Left colon (tissue), 2 donors: Measurements from ENCODE around the gene SEC61G. TPM values are rescaled to one million over a fixed set of nuclear protein-coding genes. Genes with fewer than 3 reads are reported as not detected.

Source experiments
- ATAC-seq: fragments of 200-7000 bp; cut with Tn5 transposase; one replicate; pipeline ENCODE4 v1.9.1; 2020; ENCODE audit warnings: mild to moderate bottlenecking, moderate library complexity
- DNase-seq, 2 donors: peaks; one replicate each; pipeline ENCODE4 v3.0.0-alpha.2; 2020
- intact Hi-C, 2 donors: fragments of 100-400 bp; cut with DNase I in 1 of 2; cut with micrococcal nuclease in 1 of 2; formaldehyde crosslinking; loops; one replicate each; pipeline versions ENCODE4 v1.11.2 to v1.14.0; 2022; cut with DNase I, micrococcal nuclease
- long read RNA-seq: library from polyadenylated mRNA; unstranded; transcript quantifications from one replicate; pipeline ENCODE4 v2.0.0, GENCODE V29; 2021
- total RNA-seq, 2 donors: library from RNA; stranded (reverse); fragmentation: NEBNext Ultra II Directional; extraction: Animal tissue kit (Norgen Biotek cat#: 25700); gene quantifications; one replicate each; pipeline ENCODE4 v1.2.1, GENCODE V29; 2021
- donor health status: DM: no; HTN: no; CAD: no.
- donor health status: DM: yes; HTN: yes; CAD: no.

Gene SEC61G
- total RNA-seq = 100 to 1,000 TPM; 113 to 114 TPM
- long read RNA-seq, transcript SEC61G-201 (4 exons, 462 nt) = major isoform, 22 of 22 reads
- long read RNA-seq, partial matches to known transcripts = 0 of 22 reads
- long read RNA-seq, other reads (novel, unspliced or antisense) = 0 of 22 reads

- peak; percentile 96 for ATAC-seq
Observed at GRCh38 chr7:54758702-54759592, at the start of gene SEC61G. Gene SEC61G, minus strand, starts transcription at chr7:54759211. Its CDS starts 1,623 bp downstream, at chr7:54757588.

GRCh38 chr7:54802841-54803240, 43.8 kb upstream of the SEC61G start:
- DNase-seq (no peak), ATAC-seq (no peak)
- intact Hi-C loops = no loop called here

More at GRCh38 chr7:54758702-54759592, at the start of gene SEC61G:
- peak; percentile 98 for DNase-seq
- intact Hi-C loops = no loop called here

- ATAC-seq (no peak), DNase-seq (no peak)
- intact Hi-C loops = no loop called here
Observed at GRCh38 chr7:54802114-54802513, 43.1 kb upstream of the SEC61G start.

- intact Hi-C loops = no loop called here
- ATAC-seq = no peak
Observed at GRCh38 chr7:54799792-54800191, 40.8 kb upstream of the SEC61G start.

GRCh38 chr7:54798530-54798929, 39.5 kb upstream of the SEC61G start:
- intact Hi-C loops = no loop called here
- ATAC-seq (no peak), DNase-seq (no peak)

More at GRCh38 chr7:54799792-54800191, 40.8 kb upstream of the SEC61G start:
- no peak for DNase-seq

GRCh38 chr7:54796853-54797252, 37.8 kb upstream of the SEC61G start:
- DNase-seq = no peak
- ATAC-seq = no peak
- intact Hi-C loops = no loop called here

- no peak for ATAC-seq
- no peak for DNase-seq
- intact Hi-C loops = no loop called here
Observed at GRCh38 chr7:54796150-54796549, 37.1 kb upstream of the SEC61G start.

- DNase-seq = no peak
- ATAC-seq = no peak
- intact Hi-C loops = loop anchor here (5.0 kb wide), 1 partner anchor 465 kb away; no protein-coding TSS in a partner anchor
Observed at GRCh38 chr7:54792383-54792782, 33.4 kb upstream of the SEC61G start.

GRCh38 chr7:54788664-54789063, 29.7 kb upstream of the SEC61G start:
- intact Hi-C loops = no loop called here
- ATAC-seq = peak; percentile 94
- peak in 1 of 2 donors; percentile 44 for DNase-seq

- ATAC-seq (no peak), DNase-seq (no peak)
- intact Hi-C loops = no loop called here
Observed at GRCh38 chr7:54785261-54785660, 26.2 kb upstream of the SEC61G start.

- intact Hi-C loops = no loop called here
- DNase-seq = no peak
- no peak for ATAC-seq
Observed at GRCh38 chr7:54783952-54784351, 24.9 kb upstream of the SEC61G start.

- DNase-seq (no peak), ATAC-seq (no peak)
- intact Hi-C loops = no loop called here
Observed at GRCh38 chr7:54782829-54783228, 23.8 kb upstream of the SEC61G start.

GRCh38 chr7:54782314-54782713, 23.3 kb upstream of the SEC61G start:
- DNase-seq (no peak), ATAC-seq (no peak)
- intact Hi-C loops = no loop called here

- ATAC-seq (no peak), DNase-seq (no peak)
- intact Hi-C loops = no loop called here
Observed at GRCh38 chr7:54781134-54781920, 22.3 kb upstream of the SEC61G start.

- intact Hi-C loops = no loop called here
- no peak for DNase-seq
- no peak for ATAC-seq
Observed at GRCh38 chr7:54780490-54780889, 21.5 kb upstream of the SEC61G start.

- intact Hi-C loops = no loop called here
- ATAC-seq (no peak), DNase-seq (no peak)
Observed at GRCh38 chr7:54778696-54779540, 19.9 kb upstream of the SEC61G start.

- DNase-seq (no peak), ATAC-seq (no peak)
- intact Hi-C loops = no loop called here
Observed at GRCh38 chr7:54778166-54778565, 19.2 kb upstream of the SEC61G start.
